GM19351 (cell line): ENCODE measurements around the gene PHACTR3.

ENCODE experiments used
- ATAC-seq: cut with Tn5 transposase; IDR thresholded peaks from one replicate; pipeline ENCODE4 v1.9.1; 2021; ENCODE audit warnings: mild to moderate bottlenecking, moderate library complexity; ENCODE audit not compliant: unreplicated experiment

PHACTR3 gene

GRCh38 chr20:59809630-59810448 lies 205.5 kb downstream of the PHACTR3 start:
- no peak for ATAC-seq

- no peak for ATAC-seq
Observed at GRCh38 chr20:59810449-59811187, 206.3 kb downstream of the PHACTR3 start.

GRCh38 chr20:59811681-59812171 lies 207.4 kb downstream of the PHACTR3 start:
- ATAC-seq: no peak

GRCh38 chr20:59812286-59813125 lies 208.2 kb downstream of the PHACTR3 start:
- ATAC-seq: no peak

GRCh38 chr20:59813126-59813947 lies 209.0 kb downstream of the PHACTR3 start:
- no peak for ATAC-seq

GRCh38 chr20:59813948-59814839 lies 209.9 kb downstream of the PHACTR3 start:
- no peak for ATAC-seq

- no peak for ATAC-seq
Observed at GRCh38 chr20:59814840-59815340, 210.6 kb downstream of the PHACTR3 start.

- no peak for ATAC-seq
Observed at GRCh38 chr20:59816146-59816738, 211.9 kb downstream of the PHACTR3 start.

GRCh38 chr20:59817406-59817805 lies 213.1 kb downstream of the PHACTR3 start:
- no peak for ATAC-seq

- no peak for ATAC-seq
Observed at GRCh38 chr20:59817846-59818615, 213.7 kb downstream of the PHACTR3 start.

GRCh38 chr20:59818911-59819310 lies 214.6 kb downstream of the PHACTR3 start:
- ATAC-seq: no peak

- no peak for ATAC-seq
Observed at GRCh38 chr20:59819496-59820203, 215.3 kb downstream of the PHACTR3 start.

- no peak for ATAC-seq
Observed at GRCh38 chr20:59820204-59821041, 216.1 kb downstream of the PHACTR3 start.

- no peak for ATAC-seq
Observed at GRCh38 chr20:59821201-59821600, 216.9 kb downstream of the PHACTR3 start.

- ATAC-seq: no peak
Observed at GRCh38 chr20:59821788-59822187, 217.4 kb downstream of the PHACTR3 start.

GRCh38 chr20:59822291-59823029 lies 218.1 kb downstream of the PHACTR3 start:
- no peak for ATAC-seq
